ENCODE results near the gene TRIM14. TPM values are rescaled to one million over a fixed set of nuclear protein-coding genes. Genes with fewer than 3 reads are reported as not detected.

Gene TRIM14
- total and polyA plus RNA-seq, 2 of the 13 experiments (the other 11 are each of a cell fraction or from before 2014, with no cell fraction given), result 9.2 to 13.0 TPM

GRCh38 chr9:98056269-98057137 is 62.5 kb downstream of the TRIM14 start, which contains the start of gene NANS (continued):
- no peak; the same call in 1 of the 2 replicates for TF ChIP-seq AKNA (CRISPR knock-in tag; IDR thresholded peaks at IDR 0.05; ENCODE audit: borderline replicate concordance)
- no peak for TF ChIP-seq GABPA (IDR thresholded peaks at IDR 0.05; ENCODE audit: low read depth, low read length)
- peak; percentile 49; the same call in 1 of the 2 replicates for TF ChIP-seq GABPA (CRISPR knock-in tag; IDR thresholded peaks at IDR 0.05; ENCODE audit: low read depth)
- TF ChIP-seq CEBPZ (IDR thresholded peaks at IDR 0.05; ENCODE audit: low read length), result no peak
- 0 out of 2 replicates have a peak, but pooled peaks have one; percentile 15 for TF ChIP-seq ZNF512B (CRISPR knock-in tag; IDR thresholded peaks at IDR 0.05; ENCODE audit: borderline replicate concordance)
- no peak for TF ChIP-seq HNRNPL (IDR thresholded peaks at IDR 0.05; ENCODE audit: low read depth, low read length)
- peak; percentile 46 for TF ChIP-seq PATZ1 (CRISPR knock-in tag; IDR thresholded peaks at IDR 0.05)
- TF ChIP-seq CREB3 (CRISPR knock-in tag; IDR thresholded peaks at IDR 0.05), result no peak
- TF ChIP-seq U2AF1 (optimal IDR thresholded peaks at IDR 0.05; ENCODE audit: low read depth, low read length), result no peak
- TF ChIP-seq, protein P1, sequence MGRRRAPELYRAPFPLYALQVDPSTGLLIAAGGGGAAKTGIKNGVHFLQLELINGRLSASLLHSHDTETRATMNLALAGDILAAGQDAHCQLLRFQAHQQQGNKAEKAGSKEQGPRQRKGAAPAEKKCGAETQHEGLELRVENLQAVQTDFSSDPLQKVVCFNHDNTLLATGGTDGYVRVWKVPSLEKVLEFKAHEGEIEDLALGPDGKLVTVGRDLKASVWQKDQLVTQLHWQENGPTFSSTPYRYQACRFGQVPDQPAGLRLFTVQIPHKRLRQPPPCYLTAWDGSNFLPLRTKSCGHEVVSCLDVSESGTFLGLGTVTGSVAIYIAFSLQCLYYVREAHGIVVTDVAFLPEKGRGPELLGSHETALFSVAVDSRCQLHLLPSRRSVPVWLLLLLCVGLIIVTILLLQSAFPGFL (CRISPR knock-in tag; IDR thresholded peaks at IDR 0.05), result 0 out of 2 replicates have a peak, but pooled peaks have one; percentile 40
- TF ChIP-seq CREB1 (IDR thresholded peaks at IDR 0.05), result peak; percentile 38; the same call in 1 of the 2 replicates
- TF ChIP-seq CREB1 (CRISPR knock-in tag; IDR thresholded peaks at IDR 0.05), result peak; percentile 44; the same call in 1 of the 2 replicates

Measured in HepG2 (cell line).